Right renal pelvis (tissue), 4 donors: ENCODE data around the gene UPF1. TPM values are rescaled to one million over a fixed set of nuclear protein-coding genes. Genes with fewer than 3 reads are reported as not detected.
"Not testable (repeated sequence)": the region's sequence is repeated elsewhere in the genome, so short reads cannot be mapped to it uniquely, and the experiment has no call there.

ENCODE experiments used
- DNase-seq, 4 donors: peaks; one replicate each; pipeline ENCODE4 v3.0.0-alpha.2; 2013; ENCODE audit warnings: low read depth in 4 of 4, low spot score in 3 of 4, missing footprints in 1 of 4
- polyA plus RNA-seq, 4 donors: library from polyadenylated mRNA; unstranded; fragments of 120-200 nt; gene quantifications; one replicate each; pipeline ENCODE4 v1.2.1, GENCODE V29; 2013; ENCODE audit not compliant: insufficient read length in 4 of 4

UPF1 gene
- polyA plus RNA-seq, 4 donors, result 50.6 to 70.8 (median 52.5) TPM

DNA sequence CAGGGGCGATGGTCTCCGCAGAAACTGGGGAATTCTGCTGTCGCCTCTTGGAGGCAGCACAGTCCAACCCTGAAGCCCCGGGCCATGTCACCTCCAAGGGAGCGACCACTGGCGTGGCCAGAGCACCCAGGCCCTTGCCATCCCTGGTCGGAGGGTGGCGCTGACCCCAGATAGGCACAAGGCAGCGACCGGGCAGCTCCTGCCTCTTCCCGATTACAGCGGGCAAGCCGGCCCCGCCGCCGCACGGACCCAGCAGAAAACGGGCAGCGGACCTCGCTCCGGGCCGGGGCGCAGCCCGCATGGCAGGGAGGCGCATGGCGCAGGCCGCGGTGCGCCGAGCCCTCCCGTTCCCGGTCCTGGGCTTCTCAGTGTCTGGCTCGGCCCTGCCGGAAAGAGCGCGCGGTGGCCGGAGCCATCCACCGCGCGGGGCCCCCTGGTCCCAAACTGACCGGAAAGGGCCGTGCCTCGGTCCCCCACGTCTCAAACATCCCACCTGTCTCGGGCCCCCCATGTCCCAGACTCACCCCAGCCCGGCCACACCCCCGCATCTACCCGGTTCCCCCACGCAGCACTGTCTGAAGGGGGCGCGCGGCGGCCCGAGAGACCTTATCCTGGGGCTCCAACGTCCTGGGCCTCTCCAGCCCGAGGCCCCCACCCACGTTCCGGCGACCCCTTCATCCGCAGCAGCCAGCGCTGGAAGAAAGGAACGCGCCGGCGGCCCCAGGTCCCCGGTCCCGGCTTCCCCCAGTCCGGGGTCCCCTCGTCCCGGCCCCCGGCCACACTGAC, 63.5 kb downstream of the UPF1 start:
- no peak for DNase-seq

DNA sequence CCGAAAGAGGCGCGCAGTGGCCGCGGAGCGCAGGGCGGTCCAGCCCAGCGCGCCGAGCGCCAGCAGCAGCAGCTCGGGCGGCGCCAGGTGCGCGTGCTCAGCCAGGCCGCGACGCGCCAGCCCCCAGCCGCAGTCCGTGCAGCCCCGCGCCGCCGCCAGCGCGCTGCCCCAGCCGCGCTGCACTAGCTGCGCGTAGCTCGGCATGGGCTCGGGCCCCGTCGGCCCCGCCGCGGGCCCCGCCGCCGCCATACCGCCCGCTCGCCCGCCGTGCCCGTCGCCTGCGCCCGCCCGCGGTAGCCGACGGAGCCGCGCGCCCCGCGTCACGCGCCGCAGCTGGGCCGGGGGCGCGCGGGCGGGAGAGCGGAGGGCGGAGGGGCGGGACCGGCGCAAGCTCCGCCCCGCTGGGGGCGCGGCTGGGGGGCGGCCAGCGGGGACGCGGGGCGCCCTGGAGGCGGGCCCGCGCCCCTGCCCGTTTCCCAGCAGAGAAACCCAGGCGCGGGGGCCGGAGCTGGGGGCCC, 64.1 kb downstream of the UPF1 start, which contains the start of gene CERS1:
CERS1 (minus strand) TSS at position 335 of the 518 bp plus-strand sequence; CDS start at position 249, 86 bp downstream.
- DNase-seq, result no peak

DNA sequence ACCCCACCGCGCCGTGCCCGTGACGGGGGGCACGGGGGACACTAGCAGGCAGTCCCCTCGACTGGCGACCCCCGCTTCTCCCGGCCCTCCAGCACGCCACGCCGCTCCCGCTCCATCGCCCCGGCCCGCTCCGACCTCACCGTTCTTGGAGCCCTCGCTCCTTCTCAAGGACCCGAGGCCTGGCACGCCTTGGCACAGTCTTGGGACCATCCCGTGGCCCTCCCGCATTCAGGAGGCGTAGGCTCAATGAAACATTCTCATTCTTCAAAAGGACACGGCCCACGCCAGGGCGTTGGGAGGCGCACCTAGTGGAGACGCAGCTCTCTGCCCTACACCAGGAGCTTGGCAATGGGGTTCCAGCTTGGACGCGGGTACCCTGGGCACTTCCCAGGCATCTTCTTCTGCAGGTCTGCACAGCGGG, 64.7 kb downstream of the UPF1 start:
- DNase-seq, result no peak

DNA sequence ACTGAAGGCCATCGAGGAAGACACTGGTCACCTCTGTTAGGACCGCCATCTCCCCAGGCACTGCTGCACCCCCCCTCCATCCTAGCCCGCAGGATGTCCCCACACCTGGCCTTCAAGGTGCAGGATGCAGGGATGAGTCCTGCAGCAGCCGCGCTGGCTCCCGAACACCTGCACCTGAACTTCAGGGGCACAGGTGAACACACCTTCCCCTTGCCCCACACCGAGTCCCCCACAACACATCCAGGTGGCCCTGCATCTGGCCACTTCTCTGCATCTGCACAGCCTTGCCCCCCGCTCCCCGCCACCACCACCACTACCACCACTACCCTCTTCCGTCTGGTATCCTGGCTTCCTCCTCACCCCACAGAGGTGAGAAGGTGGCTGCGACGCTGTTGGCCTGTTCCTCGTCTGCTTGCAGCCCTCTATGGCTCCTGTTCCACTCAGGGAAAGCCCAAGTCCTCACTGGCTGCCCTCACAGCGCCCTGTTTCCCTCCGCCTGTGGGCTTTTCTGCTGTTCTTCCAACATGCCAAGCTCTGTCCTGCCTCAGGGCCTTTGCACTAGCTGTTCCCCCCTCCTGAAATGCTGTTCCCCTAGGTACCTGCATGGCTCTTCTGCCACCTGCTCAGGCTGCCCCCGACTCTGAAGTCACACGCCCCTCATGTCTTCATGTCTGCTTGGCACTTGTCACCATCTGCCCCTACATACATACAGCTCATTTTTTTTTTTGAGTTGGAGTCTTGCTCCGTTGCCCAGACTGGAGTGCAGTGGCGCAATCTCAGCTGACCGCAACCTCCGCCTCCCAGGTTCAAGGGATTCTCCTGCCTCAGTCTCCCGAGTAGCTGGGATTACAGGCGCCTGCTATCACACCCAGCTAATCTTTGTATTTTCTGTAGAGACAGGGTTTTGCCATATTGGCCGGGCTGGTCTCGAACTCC, 65.6 kb downstream of the UPF1 start:
- no peak for DNase-seq

DNA sequence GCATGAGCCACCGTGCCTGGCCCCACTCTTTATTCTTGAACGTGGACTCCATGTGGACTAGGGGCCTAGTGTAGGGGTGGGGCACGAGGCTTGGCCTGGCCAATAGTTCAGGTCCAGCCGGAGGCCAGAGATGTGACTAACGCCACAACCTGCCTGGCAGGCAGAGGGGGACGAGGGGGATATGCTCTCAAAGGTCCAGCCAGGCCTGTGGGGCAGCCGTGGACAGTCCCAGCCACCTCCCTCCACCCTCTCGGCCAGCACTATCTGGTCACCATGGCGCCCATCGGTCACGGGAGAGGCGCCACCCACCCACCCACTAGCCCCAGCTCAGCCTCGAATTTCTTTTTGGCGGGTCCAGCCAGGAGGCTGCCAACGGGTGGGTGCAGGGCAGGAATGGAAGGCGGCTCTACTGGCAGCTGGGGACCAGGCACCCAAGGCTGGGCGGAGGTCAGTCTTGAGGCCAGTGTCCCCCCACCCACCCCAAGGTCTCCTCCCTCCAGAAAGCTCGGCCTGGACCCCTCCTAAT, 66.4 kb downstream of the UPF1 start:
- DNase-seq, result no peak

DNA sequence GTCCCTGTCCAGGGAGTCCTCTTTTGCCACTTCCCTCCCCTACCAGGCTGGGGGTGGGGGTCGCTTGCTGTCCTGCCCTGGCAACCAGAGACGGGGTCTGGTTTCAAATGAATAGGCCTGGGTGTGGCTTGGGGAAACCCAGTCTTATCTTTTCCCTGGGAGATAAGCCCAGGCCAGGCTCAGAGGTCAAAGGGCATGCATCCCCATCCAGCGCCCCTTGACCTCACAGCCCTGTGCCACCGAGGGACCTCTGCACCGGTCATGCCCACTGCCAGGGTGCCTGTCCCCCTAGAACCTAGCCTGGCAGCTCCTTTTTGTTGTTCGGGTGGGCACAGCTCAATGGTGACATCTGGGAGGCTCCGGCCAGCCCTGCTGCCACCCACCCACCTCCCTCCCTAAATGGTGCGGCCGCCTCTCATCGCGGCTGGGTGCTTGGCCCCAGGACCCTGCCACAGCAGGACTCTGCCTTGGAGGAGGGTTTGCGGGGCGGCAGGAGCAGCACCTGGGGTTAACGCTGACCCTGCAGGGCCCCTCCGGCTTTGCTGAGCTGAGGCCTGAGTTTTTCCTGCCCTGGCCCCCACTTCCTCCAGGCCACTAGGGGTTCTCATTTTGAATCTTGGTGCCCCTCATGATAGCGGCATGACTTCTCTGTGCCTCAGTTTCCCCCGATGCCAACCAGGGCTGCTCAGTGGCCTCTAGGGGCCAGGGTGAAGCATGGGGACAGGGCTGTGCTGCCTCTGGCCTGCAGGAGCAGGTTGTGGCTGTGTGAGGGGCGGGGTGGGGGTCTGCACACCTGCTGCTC, 67.0 kb downstream of the UPF1 start:
- no peak for DNase-seq

DNA sequence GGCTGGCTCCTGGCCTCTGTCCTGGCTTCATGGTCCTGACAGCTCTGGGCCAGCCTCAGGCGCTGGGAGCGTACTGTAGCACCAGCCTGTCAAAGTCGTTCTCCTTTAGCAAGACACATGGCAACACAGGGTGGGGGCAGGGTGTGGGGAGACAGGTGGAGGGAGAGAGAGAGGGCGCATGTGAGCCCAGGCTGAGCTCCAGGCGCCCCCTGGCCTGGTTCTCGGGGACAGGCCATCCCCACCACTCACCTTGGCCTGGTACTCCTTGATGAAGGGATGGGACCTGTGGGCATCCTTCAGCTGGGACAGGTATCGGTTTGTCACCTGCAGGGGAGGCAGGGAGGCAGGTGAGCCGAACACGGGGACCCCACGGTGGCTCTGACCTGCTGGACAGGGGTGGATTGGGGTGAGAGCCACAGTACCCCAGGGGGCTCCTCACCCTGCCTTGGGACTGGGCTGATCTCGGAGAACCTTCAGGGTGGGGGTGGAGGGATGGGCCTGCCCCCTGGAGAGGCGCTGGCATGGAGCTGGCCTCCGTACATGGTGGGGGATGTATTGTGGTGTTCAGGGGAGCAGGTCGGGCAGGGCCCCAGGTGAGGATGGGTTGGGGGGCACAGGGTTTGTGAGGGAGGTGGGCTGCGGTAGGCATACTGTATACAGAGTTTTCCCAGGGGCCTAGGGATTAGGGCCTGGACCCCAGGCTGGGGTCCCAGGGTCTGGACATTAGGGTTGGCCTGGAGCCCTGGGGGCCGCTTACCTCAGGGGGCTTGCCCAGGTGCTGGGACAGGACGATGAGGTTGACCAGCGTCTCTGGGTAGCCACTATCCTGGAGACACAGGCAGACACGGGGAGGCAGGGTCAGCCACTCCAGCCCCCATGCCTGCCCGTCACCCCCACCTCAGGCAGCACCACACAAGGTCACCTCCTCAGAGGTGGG, 68.1 kb downstream of the UPF1 start:
- DNase-seq, result no peak

DNA sequence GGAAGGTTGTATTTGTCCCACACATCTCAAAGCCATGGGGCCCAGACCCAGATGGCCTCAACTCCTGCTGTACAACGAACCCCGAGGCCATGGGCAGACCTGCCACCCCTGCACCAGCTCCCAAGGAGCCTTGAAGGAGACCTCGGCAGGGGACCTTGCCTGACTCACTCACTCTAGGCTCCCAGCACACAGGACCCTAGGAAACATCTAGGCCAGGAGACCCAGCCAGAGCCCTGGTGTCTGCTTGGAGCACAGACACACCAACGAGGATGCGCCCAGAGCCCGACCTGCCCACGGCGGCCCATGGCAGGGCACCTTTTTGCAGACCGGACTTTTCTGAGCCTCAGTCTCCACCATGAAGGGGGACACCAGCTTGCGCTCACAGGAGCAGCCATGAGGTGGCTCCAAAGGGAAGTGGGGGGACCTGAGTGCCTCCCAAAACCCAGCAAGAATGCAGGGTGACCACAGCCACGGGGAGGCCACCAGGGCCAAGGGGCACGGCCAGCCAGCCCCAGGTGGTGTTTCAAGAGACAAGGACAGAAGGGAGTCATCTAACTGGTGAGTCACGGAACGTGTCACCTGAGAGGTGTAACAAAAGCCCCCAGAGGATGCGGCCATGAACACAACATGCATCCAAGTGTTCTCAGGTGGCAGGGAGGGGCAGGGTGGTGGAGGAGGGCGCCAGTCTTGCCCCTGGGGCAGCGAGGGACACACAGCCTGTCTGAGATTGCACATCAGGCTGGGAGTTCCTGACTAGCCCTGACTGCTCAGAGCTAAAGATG, 69.1 kb downstream of the UPF1 start:
- no peak for DNase-seq

DNA sequence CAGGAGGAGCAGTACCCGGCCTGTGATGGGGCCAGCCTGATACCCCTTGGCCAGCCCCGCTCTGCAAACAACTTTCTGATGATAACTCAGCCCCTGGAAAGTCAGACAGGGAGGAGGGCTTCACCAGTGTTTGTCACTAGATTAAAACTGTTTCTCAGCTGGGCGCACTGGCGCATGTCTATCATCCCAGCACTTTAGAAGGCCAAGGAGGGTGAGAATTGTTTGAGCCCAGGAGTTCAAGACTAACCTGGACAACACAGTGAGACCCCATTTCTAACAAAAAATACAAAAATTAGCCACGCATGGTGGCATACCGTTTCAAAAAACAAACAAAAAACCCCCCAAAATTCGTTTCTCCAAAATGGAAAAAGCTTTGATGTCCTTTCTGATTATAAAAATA, 69.7 kb downstream of the UPF1 start:
- no peak for DNase-seq

DNA sequence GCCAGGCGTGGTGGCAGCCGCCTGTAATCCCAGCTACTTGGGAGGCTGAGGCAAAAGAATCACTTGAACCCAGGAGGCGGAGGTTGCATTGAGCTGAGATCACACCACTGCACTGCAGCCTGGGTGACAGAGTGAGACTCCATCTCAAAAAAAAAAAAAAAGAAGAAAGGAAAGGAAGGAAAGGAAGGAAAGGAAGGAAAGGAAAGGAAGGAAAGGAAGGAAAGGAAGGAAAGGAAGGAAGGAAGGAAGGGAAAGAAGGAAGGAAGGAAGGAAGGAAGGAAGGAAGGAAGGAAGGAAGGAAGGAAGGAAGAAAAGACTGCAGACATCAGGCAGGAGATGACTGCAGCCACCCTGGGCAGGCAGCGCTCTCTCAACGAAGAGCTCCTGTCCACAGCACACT, 70.8 kb downstream of the UPF1 start:
- not testable (repeated sequence) for DNase-seq

DNA sequence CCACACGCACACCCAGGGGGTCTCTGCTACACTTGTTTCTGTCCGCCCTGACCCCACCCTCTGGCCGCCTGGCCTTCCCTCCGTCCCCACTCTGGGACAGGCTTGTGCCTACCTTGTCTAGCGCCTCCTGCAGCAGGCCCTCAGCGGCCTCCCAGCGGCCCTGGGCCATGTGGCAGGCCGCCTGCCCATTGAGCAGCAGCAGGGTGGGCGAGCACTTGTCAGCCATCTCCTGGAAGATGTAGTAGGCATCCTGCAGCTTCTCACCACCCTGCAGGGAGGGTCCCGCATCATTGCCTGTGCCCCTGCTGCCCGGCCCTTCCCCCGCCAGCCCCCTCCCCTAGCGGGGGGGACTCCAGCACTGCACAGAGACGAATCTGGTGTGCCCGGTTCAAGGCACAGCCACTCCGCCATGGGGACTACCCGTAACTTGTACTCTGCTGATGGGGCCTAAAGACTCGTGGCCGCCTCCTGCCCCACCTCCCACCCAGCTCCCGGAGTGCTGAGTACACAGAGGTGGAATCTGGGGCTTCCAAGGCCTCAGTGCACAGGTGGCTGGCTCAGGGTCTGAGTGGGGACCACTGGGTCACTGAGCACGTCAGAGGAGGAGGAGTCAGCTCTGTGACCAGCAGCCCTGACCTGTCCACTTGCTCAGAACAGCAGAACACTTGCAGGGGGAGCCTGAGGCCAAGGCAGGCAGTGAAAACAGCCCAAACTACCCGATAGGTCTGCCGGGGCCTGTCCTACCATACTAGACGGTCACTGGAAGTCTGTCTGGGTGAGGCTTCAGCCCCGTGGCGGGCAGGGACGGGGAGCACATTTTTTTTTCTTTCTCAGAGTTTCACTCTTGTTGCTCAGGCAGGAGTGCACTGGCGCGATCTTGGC, 71.6 kb downstream of the UPF1 start:
- no peak for DNase-seq

DNA sequence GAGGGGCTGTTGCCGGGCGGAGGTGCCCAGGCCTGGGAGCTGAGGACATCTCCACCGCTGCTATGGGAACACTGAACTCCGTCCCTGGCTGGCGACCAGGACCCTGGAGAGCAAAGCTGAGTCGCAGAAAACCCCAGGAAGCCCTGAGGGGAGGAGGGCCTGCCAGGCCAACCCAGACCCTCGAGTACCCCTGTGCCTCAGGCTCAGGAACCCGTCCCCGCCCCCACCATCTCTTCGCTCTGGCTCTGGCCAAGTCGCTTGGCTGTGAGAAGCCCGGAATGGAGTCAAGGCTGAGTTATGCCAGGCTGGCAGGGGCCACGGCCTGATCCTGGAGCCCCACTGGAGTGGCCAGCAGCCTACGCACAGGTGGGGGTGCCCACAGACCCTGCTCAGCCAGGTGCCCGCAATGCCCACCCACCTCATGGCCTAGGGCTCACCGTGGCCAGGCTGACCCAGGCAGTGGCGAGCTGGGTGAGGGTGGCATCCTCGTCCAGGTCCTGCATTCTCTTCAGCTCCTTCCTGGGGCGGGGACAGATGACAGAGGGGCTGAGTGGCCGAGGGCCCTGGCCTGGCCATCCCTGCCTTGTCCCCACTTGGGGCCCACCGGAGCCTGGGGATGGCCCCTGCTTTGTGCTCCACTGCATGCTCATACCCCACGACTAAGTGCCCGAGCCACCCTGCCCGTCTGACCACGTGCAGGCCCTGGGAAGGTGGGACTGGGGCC, 72.7 kb downstream of the UPF1 start:
- no peak for DNase-seq

DNA sequence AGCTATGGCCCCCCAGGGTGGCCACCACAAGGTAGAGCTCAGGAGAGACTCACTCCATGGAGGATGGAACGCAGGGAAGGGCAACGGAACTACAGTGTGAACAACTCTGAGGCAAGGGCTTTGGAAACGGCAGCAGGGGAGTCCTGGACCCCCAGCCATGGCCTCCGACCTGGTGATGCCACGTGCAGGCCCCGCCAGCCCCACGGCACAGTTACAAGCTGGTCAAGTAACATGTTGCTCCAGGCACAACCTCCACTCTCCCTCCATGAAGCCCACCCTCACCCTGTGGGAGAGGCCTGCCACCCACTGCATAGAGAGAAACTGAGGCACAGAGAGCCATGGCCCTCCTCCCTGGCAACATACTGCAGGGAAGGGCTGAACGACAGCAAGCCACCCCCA, 73.3 kb downstream of the UPF1 start:
- DNase-seq, result no peak

DNA sequence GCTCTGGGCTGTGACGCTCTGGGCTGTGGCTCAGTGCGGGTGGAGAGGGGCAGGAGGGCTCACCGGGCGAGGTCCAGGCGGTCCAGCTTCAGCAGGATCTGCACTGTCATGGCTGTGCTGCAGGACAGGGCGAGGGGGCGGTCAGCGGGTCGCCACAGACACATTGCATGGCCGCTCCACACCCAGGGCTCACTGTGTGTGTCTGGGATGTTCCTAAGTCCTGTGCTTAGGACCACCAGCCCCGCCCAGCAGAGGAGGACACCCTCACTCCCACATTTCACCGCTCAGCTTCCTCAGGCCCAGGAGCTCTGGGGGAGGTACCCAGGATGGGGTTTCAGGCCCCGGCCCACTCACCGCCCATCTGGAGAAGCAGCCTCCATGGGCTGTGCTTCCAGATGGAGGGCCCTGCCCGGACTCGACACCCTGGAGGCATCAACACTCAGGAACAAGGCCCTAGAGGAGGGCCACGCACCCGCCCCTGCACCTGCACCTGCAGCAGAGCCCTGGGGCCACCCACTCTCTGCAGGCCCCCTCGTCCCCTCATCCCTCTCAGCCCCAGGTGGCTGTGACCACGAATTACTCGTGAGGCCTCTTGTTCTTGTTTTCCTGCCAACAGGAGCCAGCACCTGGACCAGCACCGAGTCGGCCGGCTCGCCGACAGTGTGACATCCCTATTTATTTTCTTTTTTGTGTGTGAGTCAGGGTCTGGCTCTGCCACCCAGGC, 73.9 kb downstream of the UPF1 start:
- DNase-seq, result no peak

DNA sequence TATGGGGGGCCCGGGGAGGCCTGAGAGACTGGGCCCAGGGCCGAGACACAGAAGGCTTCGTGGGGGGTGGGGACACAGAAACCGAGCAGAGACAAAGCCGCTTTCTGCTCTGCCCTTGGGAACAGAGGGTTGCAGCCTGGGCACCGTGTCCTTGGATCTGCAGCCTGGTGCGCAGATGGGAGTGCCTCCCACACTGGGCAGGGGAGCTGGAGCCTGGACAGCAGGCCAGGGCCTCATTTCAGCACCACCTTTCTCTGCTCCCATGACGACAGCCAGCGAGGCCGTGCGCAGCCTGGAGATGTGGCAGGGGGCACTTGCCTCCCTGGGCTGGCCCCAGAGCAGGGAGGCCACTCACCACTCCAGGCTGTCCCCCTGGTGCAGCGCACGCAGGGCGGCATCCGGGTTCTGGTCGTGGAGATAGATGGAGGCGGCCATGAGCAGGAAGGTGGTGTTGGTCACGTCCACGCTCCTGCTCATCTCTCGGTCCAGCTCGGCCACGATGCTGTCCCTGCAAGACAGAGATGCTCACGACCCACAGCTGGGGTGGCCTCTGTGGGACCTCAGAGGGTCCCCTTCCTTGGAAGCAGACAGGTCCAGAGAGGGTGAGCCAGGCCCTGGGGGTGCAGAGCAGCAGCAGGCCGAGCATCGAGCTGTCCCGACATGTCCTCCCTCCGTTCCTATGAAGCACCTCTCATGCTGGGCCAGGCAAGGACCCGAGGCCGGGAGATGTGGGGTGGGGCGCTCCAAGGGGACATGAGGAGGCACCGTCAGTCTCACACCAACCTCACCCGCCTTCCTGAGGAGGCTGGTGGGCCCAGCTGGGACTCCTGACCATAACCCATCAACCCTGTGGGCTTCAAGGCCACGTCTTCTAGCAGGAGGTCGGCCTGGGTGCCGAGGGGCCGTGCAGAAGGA, 75.1 kb downstream of the UPF1 start:
- DNase-seq, result no peak
